ENCODE measurements around the gene TMEM169. TPM values are rescaled to one million over a fixed set of nuclear protein-coding genes. Genes with fewer than 3 reads are reported as not detected.

Gene TMEM169
- total and polyA plus RNA-seq, 9 of the 15 experiments (the other 6 are each of a cell fraction or from before 2014, with no cell fraction given), result 0.01 to 0.09 (median 0.04) TPM; not detected in 5

DNA sequence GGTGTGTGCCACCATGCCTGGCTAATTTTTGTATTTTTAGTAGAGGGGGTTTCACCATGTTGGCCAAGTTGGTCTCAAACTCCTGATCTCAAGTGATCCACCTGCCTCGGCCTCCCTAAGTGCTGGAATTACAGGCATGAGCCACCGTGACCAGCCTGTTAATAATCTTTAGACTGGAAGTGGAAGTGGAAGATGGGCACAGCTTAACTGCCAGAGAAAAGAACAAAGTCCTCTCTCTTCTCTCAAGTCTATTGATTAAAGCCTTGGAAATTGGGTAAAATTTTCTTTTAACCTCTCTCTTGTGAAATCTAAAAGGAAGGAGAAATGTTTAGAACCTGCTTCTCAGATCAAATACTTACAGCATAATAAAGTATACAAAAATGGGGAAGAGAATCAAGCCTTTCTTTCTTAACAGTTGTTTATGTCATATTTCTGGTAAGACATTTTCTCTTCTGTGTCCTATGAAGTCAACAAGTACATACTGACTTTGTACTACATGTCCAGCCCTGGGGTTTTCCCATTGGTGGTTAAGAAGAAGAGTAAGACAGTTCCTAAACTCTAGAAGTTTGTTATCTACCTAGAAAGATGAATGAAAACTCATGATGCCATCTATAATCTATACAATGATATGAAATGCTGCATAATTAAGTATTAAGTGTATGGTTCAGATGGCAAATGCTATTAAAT, 4.6 kb downstream of the TMEM169 start:
- no peak for DNase-seq (ENCODE audit: extremely low read depth in 1 of 4, low spot score in 3 of 4)
- Histone ChIP-seq H2AFZ (ENCODE audit: low read depth, low read length) (no peak overlapping the region), H3K4me3 (no peak overlapping the region), H3K4me2 (ENCODE audit: insufficient read depth, low read length) (no peak overlapping the region), H4K20me1 (replicated peaks; ENCODE audit: control insufficient read depth, insufficient read depth, low read length) (no peaks in the 10 kb centered on the region), H3K4me1 (replicated peaks in 1 of 2; ENCODE audit: control insufficient read depth in 2 of 2, insufficient read depth in 2 of 2, low read length in 2 of 2) (peaks cover 9 to 10% of the 10 kb centered on the region in 2 experiments; a peak in 4 of 5 replicates), H3K27me3 (ENCODE audit: control insufficient read depth in 2 of 2, insufficient read depth in 2 of 2, low read length in 2 of 2) (no peaks in the 10 kb centered on the region), H3K27ac (ENCODE audit: extremely low read depth, low read depth, low read length) (no peak overlapping the region), H3K9me1 (ENCODE audit: control insufficient read depth, insufficient read depth, low read length) (no peaks in the 10 kb centered on the region), H3K9me3 (replicated peaks; ENCODE audit: control insufficient read depth, insufficient read depth, low read depth, low read length) (no peaks in the 10 kb centered on the region), H3K79me2 (ENCODE audit: control insufficient read depth, insufficient read depth, low read length) (no peaks in the 10 kb centered on the region), H3K9ac (ENCODE audit: insufficient read depth in 1 of 2, low read depth in 2 of 2, low read length in 2 of 2) (no peak overlapping the region), H3K36me3 (ENCODE audit: control insufficient read depth, insufficient read depth, low read length) (no peaks in the 10 kb centered on the region)
- ChIA-PET POLR2A (no interaction called here), CTCF (ENCODE audit: low intra/inter-chr PET ratio) (no interaction called here)
- TF ChIP-seq, protein P1, sequence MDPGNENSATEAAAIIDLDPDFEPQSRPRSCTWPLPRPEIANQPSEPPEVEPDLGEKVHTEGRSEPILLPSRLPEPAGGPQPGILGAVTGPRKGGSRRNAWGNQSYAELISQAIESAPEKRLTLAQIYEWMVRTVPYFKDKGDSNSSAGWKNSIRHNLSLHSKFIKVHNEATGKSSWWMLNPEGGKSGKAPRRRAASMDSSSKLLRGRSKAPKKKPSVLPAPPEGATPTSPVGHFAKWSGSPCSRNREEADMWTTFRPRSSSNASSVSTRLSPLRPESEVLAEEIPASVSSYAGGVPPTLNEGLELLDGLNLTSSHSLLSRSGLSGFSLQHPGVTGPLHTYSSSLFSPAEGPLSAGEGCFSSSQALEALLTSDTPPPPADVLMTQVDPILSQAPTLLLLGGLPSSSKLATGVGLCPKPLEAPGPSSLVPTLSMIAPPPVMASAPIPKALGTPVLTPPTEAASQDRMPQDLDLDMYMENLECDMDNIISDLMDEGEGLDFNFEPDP (CRISPR knock-in tag; IDR thresholded peaks at IDR 0.05), result no peak
- TF ChIP-seq ZEB2 (IDR thresholded peaks at IDR 0.05), result no peak
- TF ChIP-seq NR4A1 (CRISPR knock-in tag; IDR thresholded peaks at IDR 0.05), result no peak
- no peak for TF ChIP-seq NR4A1 (tag; IDR thresholded peaks at IDR 0.05)
- no peak for TF ChIP-seq NFRKB (IDR thresholded peaks at IDR 0.05; ENCODE audit: low read depth)
- TF ChIP-seq ESRRA (IDR thresholded peaks at IDR 0.05; ENCODE audit: borderline replicate concordance, low read depth), result no peak
- no peak for TF ChIP-seq HDAC2 (IDR thresholded peaks at IDR 0.05)
- TF ChIP-seq, protein P2, sequence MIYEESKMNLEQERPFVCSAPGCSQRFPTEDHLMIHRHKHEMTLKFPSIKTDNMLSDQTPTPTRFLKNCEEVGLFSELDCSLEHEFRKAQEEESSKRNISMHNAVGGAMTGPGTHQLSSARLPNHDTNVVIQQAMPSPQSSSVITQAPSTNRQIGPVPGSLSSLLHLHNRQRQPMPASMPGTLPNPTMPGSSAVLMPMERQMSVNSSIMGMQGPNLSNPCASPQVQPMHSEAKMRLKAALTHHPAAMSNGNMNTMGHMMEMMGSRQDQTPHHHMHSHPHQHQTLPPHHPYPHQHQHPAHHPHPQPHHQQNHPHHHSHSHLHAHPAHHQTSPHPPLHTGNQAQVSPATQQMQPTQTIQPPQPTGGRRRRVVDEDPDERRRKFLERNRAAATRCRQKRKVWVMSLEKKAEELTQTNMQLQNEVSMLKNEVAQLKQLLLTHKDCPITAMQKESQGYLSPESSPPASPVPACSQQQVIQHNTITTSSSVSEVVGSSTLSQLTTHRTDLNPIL (CRISPR knock-in tag; IDR thresholded peaks at IDR 0.05), result no peak
- TF ChIP-seq HINFP (tag; conservative IDR thresholded peaks at IDR 0.05; ENCODE audit: low read depth), result no peak
- TF ChIP-seq MXD1 (CRISPR knock-in tag; IDR thresholded peaks at IDR 0.05; ENCODE audit: borderline replicate concordance, poor library complexity, severe bottlenecking), result no peak
- BruUV-seq (replicated peaks), result no TSS peak
- ATAC-seq, result no peak
- intact Hi-C loops (cut with micrococcal nuclease) (no loop called here), in situ Hi-C loops (cut with MboI) (no loop called here)
- no peak for FAIRE-seq
- WGBS (ENCODE audit: insufficient coverage, low coverage, missing lambda C conversion rate), result 15% methylated on average over 2 of the region's 2 CpGs

Data from K562 (cell line).